Stimulated activated CD4-positive, alpha-beta T cell treated with anti-CD3 and anti-CD28 coated beads, Interleukin-12 subunit alpha, Interleukin-12 subunit beta, amount 100 ng/mL, for 24 hours (primary cell): ENCODE data around the gene TTK.
"Not testable (repeated sequence)": the region's sequence is repeated elsewhere in the genome, so short reads cannot be mapped to it uniquely, and the experiment has no call there.

ENCODE experiments used
- DNase-seq, 2 experiments: peaks; one replicate each; pipeline ENCODE4 v3.0.0-alpha.2; 2020; ENCODE audit warnings: low read depth in 2 of 2

TTK gene

GRCh38 chr6:80021591-80021990 is 17.1 kb downstream of the TTK start:
- DNase-seq = no peak

- DNase-seq = no peak
These were observed 18.4 kb downstream of the TTK start for GRCh38 chr6:80022803-80023202.

- DNase-seq = no peak
These were observed 24.1 kb downstream of the TTK start for GRCh38 chr6:80028589-80028988.

GRCh38 chr6:80029470-80029869 is 25.0 kb downstream of the TTK start:
- DNase-seq = no peak

GRCh38 chr6:80048220-80048619 is 43.8 kb downstream of the TTK start:
- not testable (repeated sequence) for DNase-seq

- DNase-seq = no peak
These were observed 56.3 kb downstream of the TTK start for GRCh38 chr6:80060774-80061173.

- not testable (repeated sequence) for DNase-seq
These were observed 63.7 kb downstream of the TTK start for GRCh38 chr6:80068146-80068545.

GRCh38 chr6:80070431-80070830 is 66.0 kb downstream of the TTK start:
- DNase-seq = not testable (repeated sequence)

- DNase-seq = no peak
These were observed 72.6 kb downstream of the TTK start for GRCh38 chr6:80077067-80077466.

- no peak for DNase-seq
These were observed 84.2 kb downstream of the TTK start for GRCh38 chr6:80088637-80089036.

- DNase-seq = no peak
These were observed 87.1 kb downstream of the TTK start for GRCh38 chr6:80091506-80091905.
